ENCODE results near the gene SP2. TPM values are rescaled to one million over a fixed set of nuclear protein-coding genes. Genes with fewer than 3 reads are reported as not detected.

Gene SP2
- total and polyA plus RNA-seq, 2 of the 8 experiments (the other 6 are each of a cell fraction or from before 2014, with no cell fraction given), result 5.6 to 13.8 TPM

DNA sequence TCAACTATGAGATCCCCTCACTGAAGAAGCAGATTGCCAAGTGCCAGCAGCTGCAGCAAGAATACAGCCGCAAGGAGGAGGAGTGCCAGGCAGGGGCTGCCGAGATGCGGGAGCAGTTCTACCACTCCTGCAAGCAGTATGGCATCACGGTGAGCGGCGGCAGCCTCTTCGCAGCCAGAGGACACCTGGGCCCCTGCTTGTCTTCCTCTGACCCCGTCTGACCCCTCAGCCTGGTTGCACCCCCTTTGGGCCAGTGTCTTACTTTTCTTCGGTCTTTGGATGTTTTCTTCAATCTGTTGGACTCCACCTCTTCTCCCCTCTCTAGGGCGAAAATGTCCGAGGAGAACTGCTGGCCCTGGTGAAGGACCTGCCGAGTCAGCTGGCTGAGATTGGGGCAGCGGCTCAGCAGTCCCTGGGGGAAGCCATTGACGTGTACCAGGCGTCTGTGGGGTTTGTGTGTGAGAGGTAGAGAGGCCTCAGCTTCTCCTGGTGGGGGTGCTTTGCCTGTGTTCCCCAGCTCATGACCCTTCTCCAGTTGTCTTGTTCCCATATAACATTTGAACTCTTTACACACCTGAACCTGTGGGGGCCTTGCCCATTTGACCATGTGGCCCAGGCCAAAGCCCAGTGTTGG, 79.3 kb downstream of the SP2 start:
- FAIRE-seq, result no peak
- peaks cover 3% of the 10 kb centered on the region; the same call in 1 of the 2 replicates for H3K79me1 ChIP-seq (ENCODE audit: low read depth, low read length)
- ChIA-PET CTCF (ENCODE audit: partially characterized antibody) (interaction anchor here (0.8 to 40.5 kb wide), 10 partner anchors 11 to 132 kb away, joined by 3 to 1010 read pairs (median 9); partner anchors contain the start of genes PNPO and PRR15L), POLR2A (ENCODE audit: partially characterized antibody) (interaction anchor here (1.1 to 1.4 kb wide), 3 partner anchors 12 to 153 kb away, joined by 3 to 4 read pairs (median 3); partner anchors contain the start of gene NFE2L1)
- no peak overlapping the region for H4K5ac ChIP-seq (ENCODE audit: insufficient read length, low read depth, low read length)
- no peak overlapping the region for H3K4ac ChIP-seq (replicated peaks; ENCODE audit: insufficient read length, low read depth, low read length)
- H3K36me3 ChIP-seq (ENCODE audit: control insufficient read depth in 2 of 4, insufficient read depth in 4 of 4, low read length in 3 of 4), result peaks cover 13 to 49% (median 36%) of the 10 kb centered on the region in 4 experiments; a peak in 7 of 8 replicates
- no peak overlapping the region for H2BK5ac ChIP-seq (ENCODE audit: low read depth, low read length)
- H2BK20ac ChIP-seq (ENCODE audit: low read length), result no peak overlapping the region
- no peak overlapping the region for H2BK12ac ChIP-seq (ENCODE audit: low read depth, low read length)
- peaks cover 0 to 6% (median 2%) of the 10 kb centered on the region in 4 experiments; a peak in 6 of 7 replicates for H3K4me1 ChIP-seq (replicated peaks in 1 of 4; ENCODE audit: control insufficient read depth in 3 of 4, insufficient read depth in 4 of 4, low read length in 3 of 4)
- no peak overlapping the region for H4K8ac ChIP-seq (ENCODE audit: extremely low read depth, insufficient read depth, low read length)
- H2BK15ac ChIP-seq (ENCODE audit: low read length), result no peak overlapping the region
- DNase-seq (ENCODE audit: low read depth in 1 of 2, low spot score in 2 of 2), result no peak
- peaks cover 4% of the 10 kb centered on the region; the same call in 1 of the 2 replicates for H3K23me2 ChIP-seq (ENCODE audit: low read depth, low read length)
- H3K4me2 ChIP-seq (ENCODE audit: insufficient read depth in 1 of 2, low read depth in 2 of 2, low read length in 2 of 2), result no peak overlapping the region
- H4K20me1 ChIP-seq (replicated peaks in 1 of 2; ENCODE audit: control insufficient read depth in 1 of 2, insufficient read depth in 2 of 2, low read length in 2 of 2), result no peaks in the 10 kb centered on the region
- H3K27me3 ChIP-seq (replicated peaks in 1 of 4; ENCODE audit: control insufficient read depth in 3 of 4, extremely low read depth in 1 of 4, insufficient read depth in 3 of 4, low read length in 3 of 4), result no peaks in the 10 kb centered on the region
- H3K14ac ChIP-seq (ENCODE audit: insufficient read length), result no peak overlapping the region
- H2AFZ ChIP-seq (ENCODE audit: low read length), result no peak overlapping the region
- no peaks in the 10 kb centered on the region for H3K9me3 ChIP-seq (ENCODE audit: insufficient read depth in 2 of 2, low read depth in 1 of 2, low read length in 1 of 2)
- no peak overlapping the region for H2BK120ac ChIP-seq (replicated peaks; ENCODE audit: low read depth, low read length)
- H3K56ac ChIP-seq (replicated peaks; ENCODE audit: insufficient read length, low read depth, low read length), result no peak overlapping the region
- no peak overlapping the region for H3K27ac ChIP-seq (ENCODE audit: low read depth, low read length)
- no peak overlapping the region for H2AK5ac ChIP-seq (ENCODE audit: low read depth, low read length)
- H3K9ac ChIP-seq (replicated peaks in 1 of 4; ENCODE audit: extremely low read depth in 1 of 4, low read depth in 3 of 4, low read length in 3 of 4), result no peak overlapping the region
- 93% methylated on average over 15 of the region's 15 CpGs; no CpG with 5 or more reads in 1 of the 2 experiments for WGBS, 2 experiments (ENCODE audit: extremely low coverage in 1 of 2, insufficient coverage in 1 of 2, insufficient read length in 1 of 2, insufficient replicate concordance in 2 of 2, low coverage in 1 of 2, low lambda C conversion rate in 2 of 2, missing lambda C conversion rate in 1 of 2)
- no peak overlapping the region for H3K18ac ChIP-seq (ENCODE audit: extremely low read depth, low read length)
- H3K4me3 ChIP-seq (ENCODE audit: extremely low read depth in 1 of 4, insufficient read depth in 2 of 4, low read depth in 3 of 4, low read length in 4 of 4), result no peak overlapping the region
- H3K79me2 ChIP-seq (ENCODE audit: control insufficient read depth in 1 of 2, insufficient read depth in 2 of 2, low read length in 2 of 2), result peaks cover 0 to 12% of the 10 kb centered on the region in 2 experiments; a peak in 1 of 4 replicates
- no peak overlapping the region for H4K91ac ChIP-seq (replicated peaks; ENCODE audit: insufficient read length, low read length)
- no peak overlapping the region for H3K23ac ChIP-seq (ENCODE audit: insufficient read length)
- TF ChIP-seq CTCF (IDR thresholded peaks at IDR 0.05; ENCODE audit: control extremely low read depth in 1 of 3, insufficient read depth in 1 of 3, low read depth in 1 of 3, low read length in 3 of 3) (peak in 1 of 3 experiments; percentile 41; a peak in 1 of 4 replicates), CTBP2 (IDR thresholded peaks at IDR 0.05; ENCODE audit: borderline replicate concordance, insufficient read depth, insufficient read length, low read length) (no peak), CBX8 (IDR thresholded peaks at IDR 0.05; ENCODE audit: borderline replicate concordance, low read depth, low read length) (no peak), NRF1 (IDR thresholded peaks at IDR 0.05; ENCODE audit: low read depth, low read length) (no peak), HDAC6 (IDR thresholded peaks at IDR 0.05; ENCODE audit: low read depth, low read length) (no peak), NANOG (IDR thresholded peaks at IDR 0.05; ENCODE audit: insufficient read depth, low read depth, low read length, poor library complexity, severe bottlenecking) (no peak), GTF2F1 (IDR thresholded peaks at IDR 0.05; ENCODE audit: borderline replicate concordance, low read depth, low read length) (no peak), JUND (IDR thresholded peaks at IDR 0.05; ENCODE audit: low read length) (no peak), YY1 (IDR thresholded peaks at IDR 0.05; ENCODE audit: low read depth, low read length) (no peak), CHD1 (IDR thresholded peaks at IDR 0.05; ENCODE audit: low read depth, low read length) (no peak)
